Activated B cell treated with CpG ODN at 0.5 μM for 24 hours (primary cell): ENCODE measurements around the gene PROC. TPM values are rescaled to one million over a fixed set of nuclear protein-coding genes. Genes with fewer than 3 reads are reported as not detected.

Source experiments
- ATAC-seq: fragments of 200-7000 bp; cut with Tn5 transposase; one replicate; pipeline ENCODE4 v1.10.0; 2021; ENCODE audit warnings: low read depth, mild to moderate bottlenecking, moderate library complexity
- CTCF ChIA-PET: fragments of 350-600 bp; sonication (Branson Sonifier 250); formaldehyde crosslinking; loops from one replicate; lab custom pipeline; 2021; ENCODE audit warnings: antibody characterized with exemption; lab: Charles Lee
- POLR2A ChIA-PET: fragments of 350-600 bp; sonication (Branson Sonifier 250); formaldehyde crosslinking; loops from one replicate; lab custom pipeline; 2021; ENCODE audit warnings: antibody characterized with exemption; lab: Charles Lee
- DNase-seq: peaks from one replicate; pipeline ENCODE4 v3.0.0; 2022
- H3K27ac Mint-ChIP-seq: one replicate; pipeline ENCODE4 v1.8.0; 2020; ENCODE audit warnings: mixed read lengths
- H3K27me3 Mint-ChIP-seq: one replicate; pipeline ENCODE4 v1.8.0; 2021; ENCODE audit warnings: mixed read lengths
- H3K36me3 Mint-ChIP-seq: one replicate; pipeline ENCODE4 v1.8.0; 2021; ENCODE audit warnings: low read depth, mixed read lengths
- H3K4me1 Mint-ChIP-seq: one replicate; pipeline ENCODE4 v1.8.0; 2021; ENCODE audit warnings: mixed read lengths
- H3K4me3 Mint-ChIP-seq: one replicate; pipeline ENCODE4 v1.8.0; 2020; ENCODE audit warnings: mild to moderate bottlenecking, mixed read lengths
- H3K9me3 Mint-ChIP-seq: one replicate; pipeline ENCODE4 v1.8.0; 2020; ENCODE audit warnings: mixed read lengths
- intact Hi-C: fragments of 100-400 bp; cut with micrococcal nuclease; formaldehyde crosslinking; loops from one replicate; pipeline ENCODE4 v1.15.1; 2024
- total RNA-seq: library from RNA; stranded (reverse); gene quantifications from 2 replicates; pipeline ENCODE4 v1.2.3, GENCODE V29; 2022
- TF ChIP-seq, protein P1 (sequence below): fragments of 200-600 bp; IDR thresholded peaks from one replicate; pipeline ENCODE4 v1.8.0; 2022; ENCODE audit warnings: antibody characterized with exemption, mild to moderate bottlenecking

PROC gene
- total RNA-seq, 1 donor from 2014 or later = not detected

GRCh38 chr2:127382831-127383230 lies 35.4 kb upstream of the PROC start:
- intact Hi-C loops = loop anchor here (10.0 kb wide), 1 partner anchor 298 kb away; no protein-coding TSS in a partner anchor
- peaks cover 75% of the 10 kb centered on the region for H3K4me1 Mint-ChIP-seq
- ATAC-seq = no peak

DNA sequence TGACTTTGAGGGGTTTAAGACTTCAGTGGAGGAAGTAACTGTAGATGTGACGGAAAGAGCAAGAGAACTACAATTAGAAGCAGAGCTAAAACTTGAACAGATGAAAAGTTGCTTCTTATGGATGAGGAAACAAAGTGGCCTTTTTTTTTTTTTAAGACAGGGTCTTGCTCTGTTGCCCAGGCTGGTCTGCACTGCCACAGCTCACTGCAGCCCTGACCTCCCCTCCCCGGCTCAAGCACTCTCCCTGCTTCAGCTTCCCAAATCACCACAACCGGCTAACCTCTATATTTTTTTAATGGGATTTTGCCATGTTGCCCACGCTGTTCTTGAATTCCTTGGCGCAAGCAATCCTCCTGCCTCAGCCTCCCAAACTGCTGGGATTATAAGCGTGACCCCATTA lies 33.7 kb upstream of the PROC start:
- TF ChIP-seq, protein P1, sequence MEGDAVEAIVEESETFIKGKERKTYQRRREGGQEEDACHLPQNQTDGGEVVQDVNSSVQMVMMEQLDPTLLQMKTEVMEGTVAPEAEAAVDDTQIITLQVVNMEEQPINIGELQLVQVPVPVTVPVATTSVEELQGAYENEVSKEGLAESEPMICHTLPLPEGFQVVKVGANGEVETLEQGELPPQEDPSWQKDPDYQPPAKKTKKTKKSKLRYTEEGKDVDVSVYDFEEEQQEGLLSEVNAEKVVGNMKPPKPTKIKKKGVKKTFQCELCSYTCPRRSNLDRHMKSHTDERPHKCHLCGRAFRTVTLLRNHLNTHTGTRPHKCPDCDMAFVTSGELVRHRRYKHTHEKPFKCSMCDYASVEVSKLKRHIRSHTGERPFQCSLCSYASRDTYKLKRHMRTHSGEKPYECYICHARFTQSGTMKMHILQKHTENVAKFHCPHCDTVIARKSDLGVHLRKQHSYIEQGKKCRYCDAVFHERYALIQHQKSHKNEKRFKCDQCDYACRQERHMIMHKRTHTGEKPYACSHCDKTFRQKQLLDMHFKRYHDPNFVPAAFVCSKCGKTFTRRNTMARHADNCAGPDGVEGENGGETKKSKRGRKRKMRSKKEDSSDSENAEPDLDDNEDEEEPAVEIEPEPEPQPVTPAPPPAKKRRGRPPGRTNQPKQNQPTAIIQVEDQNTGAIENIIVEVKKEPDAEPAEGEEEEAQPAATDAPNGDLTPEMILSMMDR = no peak
- ATAC-seq (no peak), DNase-seq (no peak)
- H3K4me3 Mint-ChIP-seq = peak overlapping the region; percentile 46
- H3K27ac Mint-ChIP-seq = peak overlapping the region; percentile 24
- ChIA-PET CTCF (interaction anchor here (0.6 kb wide), 1 partner anchor 95 kb away, joined by 4 read pairs; no protein-coding TSS in a partner anchor), POLR2A (interaction anchor here (0.6 to 0.7 kb wide), 2 partner anchors 74 to 142 kb away, joined by 3 read pairs; no protein-coding TSS in a partner anchor)
- H3K4me1 Mint-ChIP-seq = peaks cover 79% of the 10 kb centered on the region
- intact Hi-C loops = loop anchor here (10.0 kb wide), 1 partner anchor 300 kb away; no protein-coding TSS in a partner anchor
- peaks cover 30% of the 10 kb centered on the region for H3K36me3 Mint-ChIP-seq
- H3K9me3 Mint-ChIP-seq = no peaks in the 10 kb centered on the region
- no peaks in the 10 kb centered on the region for H3K27me3 Mint-ChIP-seq

More at GRCh38 chr2:127382831-127383230, 35.4 kb upstream of the PROC start:
- no peak for DNase-seq
- no peaks in the 10 kb centered on the region for H3K27me3 Mint-ChIP-seq
- H3K27ac Mint-ChIP-seq = no peak overlapping the region
- TF ChIP-seq, protein P1 = no peak
- CTCF ChIA-PET = no interaction called here
- peaks cover 30% of the 10 kb centered on the region for H3K36me3 Mint-ChIP-seq
- no peak overlapping the region for H3K4me3 Mint-ChIP-seq
- POLR2A ChIA-PET = no interaction called here
- H3K9me3 Mint-ChIP-seq = no peaks in the 10 kb centered on the region

GRCh38 chr2:127386246-127386645 lies 32.0 kb upstream of the PROC start:
- ATAC-seq (no peak), DNase-seq (no peak)
- Mint-ChIP-seq H3K27me3 (no peaks in the 10 kb centered on the region), H3K36me3 (peaks cover 30% of the 10 kb centered on the region), H3K27ac (no peak overlapping the region), H3K4me3 (peak overlapping the region; percentile 84), H3K9me3 (no peaks in the 10 kb centered on the region), H3K4me1 (peaks cover 78% of the 10 kb centered on the region)
- intact Hi-C loops = loop anchor here (2.0 to 10.0 kb wide), 3 partner anchors 13 to 315 kb away; partner anchors contain the start of gene SFT2D3
- ChIA-PET POLR2A (interaction anchor here (1.1 to 1.2 kb wide), 2 partner anchors 24 to 92 kb away, joined by 3 read pairs; partner anchors contain the start of gene ERCC3), CTCF (interaction anchor here (1.2 kb wide), 1 partner anchor 33 kb away, joined by 3 read pairs; no protein-coding TSS in a partner anchor)
- TF ChIP-seq, protein P1 = no peak

DNA sequence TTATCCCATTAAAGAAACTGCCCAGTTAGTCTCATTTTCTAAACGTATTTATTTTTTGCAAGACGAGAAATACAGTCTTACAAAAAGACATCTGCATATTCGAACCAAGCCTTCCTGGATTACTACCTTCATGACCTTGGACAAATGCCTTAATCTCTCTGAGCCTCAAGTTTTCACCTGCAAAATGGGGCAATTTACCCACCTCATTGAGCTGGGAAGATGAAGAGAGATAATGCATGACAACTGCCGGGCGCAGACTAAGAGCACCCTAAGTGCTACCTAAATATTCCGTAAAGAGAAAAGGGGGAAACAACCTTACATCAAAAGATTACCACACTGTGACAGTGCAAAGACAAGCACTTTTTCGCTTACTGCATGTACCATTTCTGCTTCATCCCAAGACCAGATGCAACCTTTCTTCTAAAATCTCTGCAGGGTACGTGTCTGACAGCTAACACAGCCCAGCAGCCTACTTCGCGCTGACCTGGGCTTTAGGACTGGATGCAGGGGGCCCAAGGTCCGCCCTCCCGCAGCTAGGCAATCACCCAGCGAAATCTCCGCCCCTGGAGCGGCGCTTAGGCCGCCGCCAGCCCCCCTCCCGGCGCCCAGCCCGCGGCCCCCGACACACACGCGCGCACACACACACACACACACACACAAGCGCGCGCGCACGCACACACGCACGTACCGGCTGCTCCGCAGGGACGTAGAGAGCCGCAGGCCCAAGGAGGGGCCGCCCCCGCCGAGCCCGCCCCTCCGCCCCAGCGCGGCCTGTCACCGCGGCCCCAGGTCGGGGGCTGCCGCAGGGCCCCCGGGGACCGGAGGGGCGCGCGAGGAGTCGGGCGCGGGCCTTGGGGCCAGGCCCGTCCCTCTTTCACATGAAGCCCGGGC lies 31.2 kb upstream of the PROC start:
- ATAC-seq (peak; percentile 72), DNase-seq (peak; percentile 82)
- TF ChIP-seq, protein P1 = no peak
- ChIA-PET CTCF (interaction anchor here (1.0 to 1.2 kb wide), 2 partner anchors 27 to 32 kb away, joined by 3 read pairs; no protein-coding TSS in a partner anchor), POLR2A (interaction anchor here (0.7 to 1.2 kb wide), 4 partner anchors 15 to 139 kb away, joined by 3 to 4 read pairs (median 3); partner anchors contain the start of gene ERCC3)
- Mint-ChIP-seq H3K27ac (peak overlapping the region; percentile 80), H3K4me3 (peak overlapping the region; percentile 84), H3K36me3 (peaks cover 30% of the 10 kb centered on the region), H3K27me3 (no peaks in the 10 kb centered on the region), H3K4me1 (peaks cover 74% of the 10 kb centered on the region), H3K9me3 (no peaks in the 10 kb centered on the region)
- intact Hi-C loops = loop anchor here (1.0 to 10.0 kb wide), 6 partner anchors 14 to 314 kb away; partner anchors contain the start of gene SFT2D3
